WTC11 (cell line): Measurements from ENCODE around the gene BANK1. TPM values are rescaled to one million over a fixed set of nuclear protein-coding genes. Genes with fewer than 3 reads are reported as not detected.

Experiments
- ATAC-seq: fragments of 200-7000 bp; cut with Tn5 transposase; 2 replicates; pipeline ENCODE4 v1.10.0; 2021; ENCODE audit warnings: mild to moderate bottlenecking, moderate library complexity
- CTCF ChIA-PET: fragments of 300-600 bp; sonication (Branson Sonifier 250); formaldehyde crosslinking; loops from one replicate; lab custom pipeline; 2021; ENCODE audit warnings: antibody characterized with exemption; lab: Charles Lee
- POLR2A ChIA-PET: fragments of 350-600 bp; sonication (Branson Sonifier 250); formaldehyde crosslinking; loops from one replicate; lab custom pipeline; 2021; ENCODE audit warnings: antibody characterized with exemption; lab: Charles Lee
- DNase-seq: peaks from one replicate; pipeline ENCODE4 v3.0.0; 2021; ENCODE audit warnings: low spot score
- H3K27ac Mint-ChIP-seq: 2 replicates; pipeline ENCODE4 v1.8.0; 2021; ENCODE audit warnings: mixed read lengths
- H3K27me3 Mint-ChIP-seq: 2 replicates; pipeline ENCODE4 v1.8.0; 2021; ENCODE audit warnings: low read depth, mild to moderate bottlenecking, moderate library complexity, mixed read lengths
- H3K36me3 Mint-ChIP-seq: 2 replicates; pipeline ENCODE4 v1.8.0; 2021; ENCODE audit warnings: mixed read lengths
- H3K4me1 Mint-ChIP-seq: 2 replicates; pipeline ENCODE4 v1.8.0; 2022; ENCODE audit warnings: mixed read lengths
- H3K4me3 Mint-ChIP-seq: 2 replicates; pipeline ENCODE4 v1.8.0; 2021; ENCODE audit warnings: mild to moderate bottlenecking, moderate library complexity, mixed read lengths
- H3K9me3 Mint-ChIP-seq: 2 replicates; pipeline ENCODE4 v1.8.0; 2021; ENCODE audit warnings: mixed read lengths
- ESRRA ChIP-seq: sonication (generic); formaldehyde crosslinking; IDR thresholded peaks from 2 replicates; pipeline ENCODE4 v1.8.1; 2022; ENCODE audit warnings: mild to moderate bottlenecking, missing genetic modification reagents, borderline replicate concordance
- HMGA2 ChIP-seq: fragments of 250-450 bp; sonication (Bioruptor Pico); IDR thresholded peaks from 2 replicates; pipeline ENCODE4 v1.4.0; 2021; ENCODE audit warnings: mild to moderate bottlenecking, moderate library complexity
- IRF2 ChIP-seq: sonication (generic); formaldehyde crosslinking; IDR thresholded peaks from 2 replicates; pipeline ENCODE4 v1.8.0; 2022; ENCODE audit warnings: low read depth, missing genetic modification reagents, borderline replicate concordance
- JUN ChIP-seq: sonication (generic); formaldehyde crosslinking; IDR thresholded peaks from 2 replicates; pipeline ENCODE4 v1.8.0; 2023; ENCODE audit warnings: mild to moderate bottlenecking, missing genetic modification reagents
- NFATC4 ChIP-seq: fragments of 250-450 bp; sonication (Bioruptor Pico); IDR thresholded peaks from 2 replicates; pipeline ENCODE4 v1.9.0; 2021; ENCODE audit warnings: mild to moderate bottlenecking
- OVOL2 ChIP-seq: fragments of 250-450 bp; sonication (Bioruptor Pico); IDR thresholded peaks from 2 replicates; pipeline ENCODE4 v1.9.0; 2021; ENCODE audit warnings: mild to moderate bottlenecking, borderline replicate concordance
- PRDM15 ChIP-seq: sonication (generic); formaldehyde crosslinking; IDR thresholded peaks from 2 replicates; pipeline ENCODE4 v1.8.0; 2022; ENCODE audit warnings: missing genetic modification reagents
- ZNF232 ChIP-seq: sonication (generic); formaldehyde crosslinking; IDR thresholded peaks from 2 replicates; pipeline ENCODE4 v1.8.0; 2022; ENCODE audit warnings: mild to moderate bottlenecking, missing genetic modification reagents
- total RNA-seq: library from RNA; stranded (reverse); gene quantifications from 3 replicates; pipeline ENCODE4 v1.2.3, GENCODE V29; 2021
- TF ChIP-seq, protein P1 (sequence below): sonication (generic); formaldehyde crosslinking; IDR thresholded peaks from 2 replicates; pipeline ENCODE4 v1.8.1; 2023; ENCODE audit warnings: mild to moderate bottlenecking, moderate library complexity, missing genetic modification reagents
- TF ChIP-seq, protein P2 (sequence below): fragments of 200-600 bp; IDR thresholded peaks from 2 replicates; pipeline ENCODE4 v1.8.0; 2022; ENCODE audit warnings: antibody characterized with exemption
- TF ChIP-seq, protein P3 (sequence below): sonication (generic); formaldehyde crosslinking; IDR thresholded peaks from 2 replicates; pipeline ENCODE4 v1.8.0; 2023; ENCODE audit warnings: mild to moderate bottlenecking, missing genetic modification reagents
- TF ChIP-seq, protein P4 (sequence below): sonication (generic); formaldehyde crosslinking; IDR thresholded peaks from 2 replicates; pipeline ENCODE4 v1.8.0; 2022; ENCODE audit warnings: mild to moderate bottlenecking, missing genetic modification reagents

The BANK1 gene
- total RNA-seq, 1 experiment from 2014 or later: 0.68 TPM

DNA sequence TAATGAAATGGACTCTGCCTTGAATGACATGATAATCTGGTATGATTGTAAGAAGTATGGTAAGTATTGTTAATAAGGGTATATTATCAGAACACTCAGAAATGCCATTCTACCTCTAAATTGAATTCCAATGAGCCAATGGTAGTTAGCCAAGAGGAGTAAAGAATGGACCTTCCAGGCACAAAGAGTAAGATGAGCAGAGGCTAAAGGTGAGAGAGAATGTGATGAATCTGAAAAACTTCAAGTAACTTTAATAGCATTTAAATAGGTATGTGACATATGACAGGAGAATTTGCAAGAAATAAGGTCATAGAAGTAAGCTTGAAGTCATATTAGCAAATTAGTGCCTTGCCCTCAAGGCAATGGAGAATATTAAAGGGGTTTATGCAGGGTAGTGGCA, 152.4 kb downstream of the BANK1 start (continued):
- TF ChIP-seq NFATC4 (CRISPR knock-in tag) (no peak), PRDM15 (CRISPR knock-in tag) (no peak), JUN (CRISPR knock-in tag) (no peak), HMGA2 (CRISPR knock-in tag) (no peak), ZNF232 (CRISPR knock-in tag) (no peak)
- TF ChIP-seq, protein P1, sequence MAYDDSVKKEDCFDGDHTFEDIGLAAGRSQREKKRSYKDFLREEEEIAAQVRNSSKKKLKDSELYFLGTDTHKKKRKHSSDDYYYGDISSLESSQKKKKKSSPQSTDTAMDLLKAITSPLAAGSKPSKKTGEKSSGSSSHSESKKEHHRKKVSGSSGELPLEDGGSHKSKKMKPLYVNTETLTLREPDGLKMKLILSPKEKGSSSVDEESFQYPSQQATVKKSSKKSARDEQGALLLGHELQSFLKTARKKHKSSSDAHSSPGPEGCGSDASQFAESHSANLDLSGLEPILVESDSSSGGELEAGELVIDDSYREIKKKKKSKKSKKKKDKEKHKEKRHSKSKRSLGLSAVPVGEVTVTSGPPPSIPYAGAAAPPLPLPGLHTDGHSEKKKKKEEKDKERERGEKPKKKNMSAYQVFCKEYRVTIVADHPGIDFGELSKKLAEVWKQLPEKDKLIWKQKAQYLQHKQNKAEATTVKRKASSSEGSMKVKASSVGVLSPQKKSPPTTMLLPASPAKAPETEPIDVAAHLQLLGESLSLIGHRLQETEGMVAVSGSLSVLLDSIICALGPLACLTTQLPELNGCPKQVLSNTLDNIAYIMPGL: no peak
- TF ChIP-seq, all 79 proteins: peak for 0

- no peaks in the 10 kb centered on the region for H3K36me3 Mint-ChIP-seq
- POLR2A ChIA-PET: no interaction called here
- ATAC-seq (peak; percentile 79), DNase-seq (no peak)
- CTCF ChIA-PET: no interaction called here
- TF ChIP-seq, protein P2, sequence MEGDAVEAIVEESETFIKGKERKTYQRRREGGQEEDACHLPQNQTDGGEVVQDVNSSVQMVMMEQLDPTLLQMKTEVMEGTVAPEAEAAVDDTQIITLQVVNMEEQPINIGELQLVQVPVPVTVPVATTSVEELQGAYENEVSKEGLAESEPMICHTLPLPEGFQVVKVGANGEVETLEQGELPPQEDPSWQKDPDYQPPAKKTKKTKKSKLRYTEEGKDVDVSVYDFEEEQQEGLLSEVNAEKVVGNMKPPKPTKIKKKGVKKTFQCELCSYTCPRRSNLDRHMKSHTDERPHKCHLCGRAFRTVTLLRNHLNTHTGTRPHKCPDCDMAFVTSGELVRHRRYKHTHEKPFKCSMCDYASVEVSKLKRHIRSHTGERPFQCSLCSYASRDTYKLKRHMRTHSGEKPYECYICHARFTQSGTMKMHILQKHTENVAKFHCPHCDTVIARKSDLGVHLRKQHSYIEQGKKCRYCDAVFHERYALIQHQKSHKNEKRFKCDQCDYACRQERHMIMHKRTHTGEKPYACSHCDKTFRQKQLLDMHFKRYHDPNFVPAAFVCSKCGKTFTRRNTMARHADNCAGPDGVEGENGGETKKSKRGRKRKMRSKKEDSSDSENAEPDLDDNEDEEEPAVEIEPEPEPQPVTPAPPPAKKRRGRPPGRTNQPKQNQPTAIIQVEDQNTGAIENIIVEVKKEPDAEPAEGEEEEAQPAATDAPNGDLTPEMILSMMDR: no peak
- TF ChIP-seq ESRRA (no peak), OVOL2 (CRISPR knock-in tag) (no peak)
- no peak overlapping the region for H3K27ac Mint-ChIP-seq
- H3K4me1 Mint-ChIP-seq: peaks cover 46% of the 10 kb centered on the region
- H3K9me3 Mint-ChIP-seq: no peaks in the 10 kb centered on the region
- H3K4me3 Mint-ChIP-seq: no peak overlapping the region
- H3K27me3 Mint-ChIP-seq: no peaks in the 10 kb centered on the region
Observed at GRCh38 chr4:101944649-101945048, 154.1 kb downstream of the BANK1 start.

- H3K4me3 Mint-ChIP-seq: no peak overlapping the region
- H3K4me1 Mint-ChIP-seq: peaks cover 68% of the 10 kb centered on the region
- ATAC-seq: no peak
- POLR2A ChIA-PET: no interaction called here
- no peak overlapping the region; the same call in 1 of the 2 replicates for H3K27ac Mint-ChIP-seq
- H3K9me3 Mint-ChIP-seq: no peaks in the 10 kb centered on the region
- H3K36me3 Mint-ChIP-seq: no peaks in the 10 kb centered on the region
- H3K27me3 Mint-ChIP-seq: no peaks in the 10 kb centered on the region
- CTCF ChIA-PET: no interaction called here
- no peak for DNase-seq
- no peak for TF ChIP-seq IRF2 (CRISPR knock-in tag)
- TF ChIP-seq, protein P3, sequence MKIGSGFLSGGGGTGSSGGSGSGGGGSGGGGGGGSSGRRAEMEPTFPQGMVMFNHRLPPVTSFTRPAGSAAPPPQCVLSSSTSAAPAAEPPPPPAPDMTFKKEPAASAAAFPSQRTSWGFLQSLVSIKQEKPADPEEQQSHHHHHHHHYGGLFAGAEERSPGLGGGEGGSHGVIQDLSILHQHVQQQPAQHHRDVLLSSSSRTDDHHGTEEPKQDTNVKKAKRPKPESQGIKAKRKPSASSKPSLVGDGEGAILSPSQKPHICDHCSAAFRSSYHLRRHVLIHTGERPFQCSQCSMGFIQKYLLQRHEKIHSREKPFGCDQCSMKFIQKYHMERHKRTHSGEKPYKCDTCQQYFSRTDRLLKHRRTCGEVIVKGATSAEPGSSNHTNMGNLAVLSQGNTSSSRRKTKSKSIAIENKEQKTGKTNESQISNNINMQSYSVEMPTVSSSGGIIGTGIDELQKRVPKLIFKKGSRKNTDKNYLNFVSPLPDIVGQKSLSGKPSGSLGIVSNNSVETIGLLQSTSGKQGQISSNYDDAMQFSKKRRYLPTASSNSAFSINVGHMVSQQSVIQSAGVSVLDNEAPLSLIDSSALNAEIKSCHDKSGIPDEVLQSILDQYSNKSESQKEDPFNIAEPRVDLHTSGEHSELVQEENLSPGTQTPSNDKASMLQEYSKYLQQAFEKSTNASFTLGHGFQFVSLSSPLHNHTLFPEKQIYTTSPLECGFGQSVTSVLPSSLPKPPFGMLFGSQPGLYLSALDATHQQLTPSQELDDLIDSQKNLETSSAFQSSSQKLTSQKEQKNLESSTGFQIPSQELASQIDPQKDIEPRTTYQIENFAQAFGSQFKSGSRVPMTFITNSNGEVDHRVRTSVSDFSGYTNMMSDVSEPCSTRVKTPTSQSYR (CRISPR knock-in tag): no peak
- TF ChIP-seq, protein P4, sequence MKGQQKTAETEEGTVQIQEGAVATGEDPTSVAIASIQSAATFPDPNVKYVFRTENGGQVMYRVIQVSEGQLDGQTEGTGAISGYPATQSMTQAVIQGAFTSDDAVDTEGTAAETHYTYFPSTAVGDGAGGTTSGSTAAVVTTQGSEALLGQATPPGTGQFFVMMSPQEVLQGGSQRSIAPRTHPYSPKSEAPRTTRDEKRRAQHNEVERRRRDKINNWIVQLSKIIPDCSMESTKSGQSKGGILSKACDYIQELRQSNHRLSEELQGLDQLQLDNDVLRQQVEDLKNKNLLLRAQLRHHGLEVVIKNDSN (CRISPR knock-in tag): no peak
Observed at GRCh38 chr4:101948055-101948454, 157.5 kb downstream of the BANK1 start.
